Measurements from ENCODE around the gene TEP1.
"Not testable (repeated sequence)": the region's sequence is repeated elsewhere in the genome, so short reads cannot be mapped to it uniquely, and the experiment has no call there.

Gene TEP1

DNA sequence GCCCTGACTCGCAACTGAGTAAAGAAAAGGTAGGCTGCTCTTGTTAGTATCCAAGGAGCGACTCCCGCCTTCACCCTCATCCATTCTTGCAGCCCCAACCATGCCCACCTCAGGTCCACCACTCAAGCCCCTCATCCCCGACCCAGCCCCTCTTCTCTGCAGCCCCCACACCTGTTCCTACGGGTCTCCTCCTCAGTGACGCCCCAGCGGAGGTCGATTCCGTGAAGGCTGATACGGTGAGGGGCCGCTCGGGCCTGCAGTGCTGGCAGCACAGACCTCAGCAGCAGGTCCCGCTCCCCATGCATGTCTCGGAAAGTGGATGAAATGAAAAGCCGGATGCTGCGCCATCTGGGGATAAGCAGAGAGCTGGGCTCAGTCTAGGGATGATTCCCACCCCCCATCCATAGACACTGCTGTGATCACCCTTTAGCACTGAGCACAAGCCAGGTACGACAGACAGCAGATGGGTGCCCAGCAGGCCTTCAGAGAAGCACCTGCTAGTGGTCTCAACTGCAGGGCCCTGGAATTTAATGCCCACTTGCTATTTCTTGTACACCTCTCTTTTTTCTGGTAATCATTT is 26.9 kb downstream of the TEP1 start:
- DNase-seq = no peak

DNA sequence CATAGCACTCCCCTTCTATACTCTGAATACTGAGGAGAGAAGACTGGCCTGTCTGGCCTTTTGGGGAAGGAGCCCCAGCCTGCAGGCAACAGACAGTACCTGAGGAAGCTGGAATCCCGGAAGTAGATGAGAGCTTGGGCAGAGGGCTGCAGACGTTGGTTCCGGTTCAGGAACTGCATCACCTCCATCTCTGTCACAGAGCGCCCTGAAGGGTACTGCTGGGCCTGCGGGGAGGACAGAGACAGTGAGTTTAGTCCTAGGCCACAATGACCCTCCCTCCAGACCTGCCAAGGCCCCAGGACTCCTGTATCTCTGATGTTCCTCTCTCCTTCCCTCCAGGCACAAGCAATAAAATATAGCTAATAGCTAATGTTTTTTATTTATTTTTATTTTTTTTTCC is 28.4 kb downstream of the TEP1 start:
- no peak for DNase-seq

DNA sequence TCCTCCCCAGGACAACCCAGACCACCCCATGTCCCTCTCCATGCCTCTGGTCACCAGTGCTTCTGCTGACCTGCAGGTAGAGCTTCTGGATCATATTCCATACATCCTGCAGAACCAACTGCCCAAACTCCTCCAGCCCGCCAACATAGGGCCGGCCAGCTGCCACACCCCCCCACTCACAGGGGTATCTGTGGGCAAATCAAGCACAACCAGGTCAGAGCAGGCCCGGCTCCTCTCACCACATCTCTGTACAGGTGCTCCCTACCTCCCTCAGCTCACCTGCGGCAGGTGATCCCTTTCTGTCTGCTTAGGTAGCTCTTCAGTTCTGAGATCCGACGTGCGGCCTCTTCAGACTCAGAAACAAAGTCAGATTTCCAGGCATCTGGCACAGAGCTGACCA is 29.0 kb downstream of the TEP1 start:
- no peak for DNase-seq

GRCh38 chr14:20383636-20384035 is 29.7 kb downstream of the TEP1 start:
- DNase-seq = no peak

- no peak for DNase-seq
Observed at GRCh38 chr14:20383032-20383431, 30.3 kb downstream of the TEP1 start.

- DNase-seq = no peak
Observed at GRCh38 chr14:20382526-20382925, 30.8 kb downstream of the TEP1 start.

DNA sequence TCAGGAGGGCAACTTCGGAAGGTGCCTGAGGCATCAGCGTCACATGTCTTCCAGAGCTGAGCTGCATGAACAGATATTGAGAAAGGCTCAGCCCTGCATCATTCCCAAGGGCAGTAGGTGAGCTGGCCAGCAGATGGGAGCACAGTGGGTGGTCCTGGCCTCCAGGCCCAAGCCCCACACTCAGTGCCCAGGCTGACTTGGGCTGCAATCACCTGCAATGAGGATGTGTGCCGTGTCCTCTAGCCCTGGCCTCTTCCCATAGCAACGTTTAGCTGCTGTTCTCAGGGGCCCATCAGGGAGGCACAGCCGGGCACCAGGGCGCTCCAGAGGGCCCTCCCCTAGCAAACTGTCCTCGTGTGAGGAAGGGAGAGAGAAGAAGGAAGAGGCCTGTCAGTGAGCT is 32.0 kb downstream of the TEP1 start:
- DNase-seq = no peak

DNA sequence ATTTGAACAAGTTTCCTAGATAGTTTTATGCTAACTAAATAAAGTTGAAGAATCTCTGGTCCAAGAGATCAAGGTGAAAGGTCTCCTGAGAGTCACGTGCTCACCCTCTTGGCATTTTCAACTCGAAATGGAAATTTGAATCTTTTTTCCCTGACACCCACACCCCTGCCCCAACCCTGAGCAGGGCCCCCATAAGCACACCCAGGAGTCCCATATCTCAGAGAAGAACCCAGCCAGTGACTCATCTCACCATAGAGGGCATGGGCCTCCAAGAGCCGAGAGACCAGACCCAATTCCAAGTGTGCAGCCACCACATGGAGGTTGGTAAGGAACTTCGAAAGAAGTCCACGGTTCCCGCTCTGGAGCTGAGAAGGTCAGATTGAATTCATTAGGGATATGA is 32.6 kb downstream of the TEP1 start:
- DNase-seq = no peak

DNA sequence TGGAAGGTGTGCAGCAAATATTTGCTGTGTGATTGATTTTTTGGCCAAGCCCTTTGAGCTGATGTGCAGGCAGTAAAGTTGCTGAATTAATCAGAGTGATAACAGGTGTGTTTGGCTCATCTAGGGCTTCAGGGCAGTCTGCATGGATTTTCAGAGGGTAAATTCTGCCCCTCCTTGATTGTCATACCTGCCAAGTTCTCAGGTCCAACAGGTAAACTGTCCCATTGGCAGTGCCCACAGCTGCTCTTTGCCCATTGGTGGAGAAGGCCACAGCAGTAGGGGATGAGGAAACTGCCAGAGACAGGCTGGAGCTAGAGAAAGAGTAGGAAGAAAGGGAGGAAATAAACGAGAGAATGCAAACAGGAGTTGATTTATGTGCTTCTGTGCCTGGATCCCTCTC is 33.6 kb downstream of the TEP1 start:
- no peak for DNase-seq

DNA sequence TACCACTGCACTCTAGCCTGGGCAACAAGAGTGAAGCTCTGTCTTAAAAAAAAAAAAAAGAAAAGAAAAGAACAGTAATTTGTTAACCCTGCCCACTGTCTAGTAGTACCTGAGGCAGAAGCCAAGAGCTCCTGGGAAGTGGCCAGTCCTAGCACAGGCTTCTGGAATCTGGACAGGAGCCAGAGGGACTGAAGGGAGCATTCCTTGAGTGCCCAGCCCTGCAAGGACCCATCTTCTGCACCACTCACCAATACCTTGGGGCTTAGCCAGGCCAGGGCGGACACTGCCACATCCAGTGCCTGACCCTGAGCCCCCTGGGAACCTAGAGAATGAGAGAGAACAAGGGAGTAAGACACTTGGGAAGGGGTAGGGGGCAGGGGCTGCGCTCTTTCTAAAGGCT is 36.1 kb downstream of the TEP1 start:
- DNase-seq = no peak

DNA sequence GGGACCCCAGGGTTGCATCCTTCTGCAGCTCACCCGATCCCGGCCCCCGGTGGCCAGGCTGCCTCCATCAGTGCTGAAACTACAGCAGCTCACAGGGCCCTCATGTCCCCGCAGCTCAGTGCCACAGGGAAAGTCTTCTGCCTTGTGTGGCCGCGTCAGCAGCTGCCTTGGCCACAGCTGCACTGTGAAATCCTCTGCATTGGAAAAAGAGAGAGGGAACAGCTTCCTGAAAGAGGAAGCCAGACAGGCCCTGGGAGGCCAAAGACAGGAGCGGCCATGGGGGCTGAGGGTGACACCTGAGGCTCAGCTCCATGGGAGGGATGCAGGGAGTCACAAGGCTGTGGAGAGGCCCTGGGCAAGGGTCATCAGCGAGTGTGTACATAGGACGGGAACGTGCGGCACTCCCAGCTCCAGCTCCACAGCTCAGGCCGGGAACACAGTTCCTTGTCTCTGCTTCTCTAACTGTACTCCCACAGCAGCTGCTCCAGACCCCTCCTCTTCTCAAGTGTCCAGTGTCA is 37.2 kb downstream of the TEP1 start:
- no peak for DNase-seq

DNA sequence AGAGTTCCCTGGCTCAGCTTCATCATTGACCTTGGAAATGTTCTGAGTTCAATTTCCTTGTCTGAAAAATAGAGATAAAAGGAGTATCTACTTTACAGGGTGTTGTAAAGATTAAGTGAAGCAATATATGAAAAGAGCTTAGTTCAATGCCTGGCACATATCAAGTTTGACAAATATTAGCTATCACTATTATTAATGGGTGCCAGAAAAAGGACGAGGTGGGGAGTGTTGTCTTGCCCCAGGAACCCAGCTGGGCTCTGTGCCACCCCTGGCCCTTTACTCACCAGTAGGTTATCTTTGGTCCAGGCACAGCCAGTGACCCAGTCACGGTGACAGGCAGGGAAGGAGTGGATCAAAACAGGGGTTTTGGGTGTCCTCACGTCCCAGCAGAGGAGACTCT is 37.8 kb downstream of the TEP1 start:
- no peak for DNase-seq

DNA sequence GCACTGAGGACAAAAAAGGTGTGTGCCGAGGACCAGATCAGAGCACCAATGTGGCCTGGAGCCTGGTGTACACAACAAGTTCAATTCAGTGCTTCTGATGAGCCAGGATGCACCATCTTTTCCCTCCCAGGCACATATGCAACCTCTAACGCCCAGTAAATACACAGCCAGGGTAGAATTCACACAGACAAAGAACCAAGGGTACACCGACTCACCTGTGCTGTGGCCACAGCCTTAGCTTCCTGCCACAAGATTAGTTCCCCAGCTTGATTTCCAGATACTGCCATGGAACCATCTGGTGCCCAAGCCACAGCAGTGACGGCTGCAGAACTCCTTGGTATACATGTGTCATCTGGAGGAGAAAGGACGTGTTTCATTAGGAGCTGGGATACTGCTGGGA is 40.5 kb downstream of the TEP1 start:
- DNase-seq = no peak

DNA sequence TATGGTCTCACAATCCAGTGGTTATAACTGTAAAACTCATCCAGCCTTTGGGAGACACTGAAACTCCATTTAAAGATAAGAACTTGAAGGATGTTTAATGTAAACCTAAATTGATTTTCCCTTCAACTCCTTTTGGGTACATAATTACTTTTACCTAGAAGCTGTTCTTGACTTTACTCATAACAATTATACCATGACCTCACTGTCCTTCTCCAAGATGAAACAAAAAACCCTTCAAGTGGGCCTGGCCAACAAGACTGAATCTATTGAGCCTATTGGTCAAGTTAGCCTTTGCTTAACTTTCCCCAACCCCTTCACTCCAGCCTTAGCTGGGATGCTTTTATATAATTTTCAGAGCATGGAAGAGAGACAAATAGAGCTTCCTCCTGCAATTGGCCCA is 47.4 kb downstream of the TEP1 start:
- DNase-seq = no peak

- DNase-seq = not testable (repeated sequence)
Observed at GRCh38 chr14:20358474-20358873, 54.8 kb downstream of the TEP1 start.

GRCh38 chr14:20356422-20356821 is 56.9 kb downstream of the TEP1 start:
- no peak for DNase-seq

GRCh38 chr14:20350860-20351259 is 62.4 kb downstream of the TEP1 start:
- DNase-seq = no peak

GRCh38 chr14:20350282-20350681 is 63.0 kb downstream of the TEP1 start:
- no peak for DNase-seq

DNA sequence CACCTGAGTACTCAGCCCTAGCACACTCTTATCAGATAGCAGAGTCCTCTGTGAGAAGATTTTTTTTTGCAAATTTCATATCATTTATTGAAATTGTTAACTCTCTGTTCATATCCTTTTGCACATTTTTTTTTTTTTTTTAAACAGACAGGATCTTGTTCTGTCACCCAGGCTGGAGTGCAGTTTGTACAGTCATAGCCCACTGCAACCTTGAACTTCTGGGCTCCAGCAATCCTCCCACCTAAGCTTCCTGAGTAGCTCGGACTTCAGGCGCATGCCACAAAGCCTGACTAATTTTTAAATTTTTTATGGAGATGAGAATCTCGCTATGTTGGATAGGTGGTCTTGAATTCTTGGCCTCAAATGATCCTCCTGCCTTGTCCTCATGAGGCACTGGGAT is 65.6 kb downstream of the TEP1 start:
- DNase-seq = no peak

- DNase-seq = no peak
Observed at GRCh38 chr14:20346713-20347112, 66.6 kb downstream of the TEP1 start.

- no peak for DNase-seq
Observed at GRCh38 chr14:20345366-20345765, 67.9 kb downstream of the TEP1 start.

DNA sequence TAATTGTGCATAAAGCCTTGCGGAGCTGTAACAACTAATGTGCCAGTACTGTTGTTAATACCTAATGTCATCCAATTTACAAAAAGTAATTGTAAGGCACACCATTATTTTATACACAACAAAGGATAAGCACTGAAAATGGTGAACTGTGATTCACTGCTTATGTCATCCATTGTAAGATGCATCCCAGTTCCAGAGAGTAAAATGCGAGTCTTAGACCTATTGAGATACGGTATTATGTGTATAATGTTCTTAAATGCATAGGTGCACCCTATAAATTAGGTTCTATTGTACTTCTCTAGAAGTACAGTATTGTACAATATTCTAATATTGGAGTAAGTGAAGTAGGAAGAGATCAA is 69.5 kb downstream of the TEP1 start:
- no peak for DNase-seq

DNA sequence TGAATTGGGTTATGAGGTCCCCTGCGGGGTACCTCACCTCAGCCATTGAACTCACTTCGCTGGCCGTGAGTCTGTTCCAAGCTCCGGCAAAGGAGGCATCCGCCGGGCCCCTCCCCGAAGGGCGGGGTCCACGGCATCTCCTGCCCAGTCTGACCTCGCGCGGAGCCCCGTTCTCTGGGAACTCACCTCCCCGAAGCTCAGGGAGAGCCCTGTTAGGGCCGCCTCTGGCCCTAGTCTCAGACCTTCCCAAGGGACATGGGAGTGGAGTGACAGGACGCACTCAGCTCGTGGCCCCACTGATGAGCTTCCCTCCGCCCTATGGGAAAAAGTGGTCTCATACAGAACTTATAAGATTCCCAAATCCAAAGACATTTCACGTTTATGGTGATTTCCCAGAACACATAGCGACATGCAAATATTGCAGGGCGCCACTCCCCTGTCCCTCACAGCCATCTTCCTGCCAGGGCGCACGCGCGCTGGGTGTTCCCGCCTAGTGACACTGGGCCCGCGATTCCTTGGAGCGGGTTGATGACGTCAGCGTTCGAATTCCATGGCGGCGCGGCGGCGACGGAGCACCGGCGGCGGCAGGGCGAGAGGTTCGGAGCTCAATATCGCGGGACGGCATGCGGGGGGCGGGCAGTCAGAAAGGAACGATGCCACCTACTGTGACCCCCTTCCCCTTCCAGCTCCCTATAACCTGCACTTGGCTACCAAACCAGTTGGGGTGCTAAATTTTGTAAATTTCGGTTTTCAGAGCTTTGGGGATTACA is 70.0 kb downstream of the TEP1 start, which contains the start of gene PARP2:
Gene PARP2, plus strand, starts transcription at position 544 of the 770 bp plus-strand sequence. Its CDS starts 7 bp downstream, at position 551.
- peak; percentile 100 for DNase-seq

- DNase-seq = no peak
Observed at GRCh38 chr14:20341646-20342045, 71.7 kb downstream of the TEP1 start.

GRCh38 chr14:20341032-20341431 is 72.3 kb downstream of the TEP1 start:
- DNase-seq = not testable (repeated sequence)
